ENCODE measurements around the gene REM2.

DNA sequence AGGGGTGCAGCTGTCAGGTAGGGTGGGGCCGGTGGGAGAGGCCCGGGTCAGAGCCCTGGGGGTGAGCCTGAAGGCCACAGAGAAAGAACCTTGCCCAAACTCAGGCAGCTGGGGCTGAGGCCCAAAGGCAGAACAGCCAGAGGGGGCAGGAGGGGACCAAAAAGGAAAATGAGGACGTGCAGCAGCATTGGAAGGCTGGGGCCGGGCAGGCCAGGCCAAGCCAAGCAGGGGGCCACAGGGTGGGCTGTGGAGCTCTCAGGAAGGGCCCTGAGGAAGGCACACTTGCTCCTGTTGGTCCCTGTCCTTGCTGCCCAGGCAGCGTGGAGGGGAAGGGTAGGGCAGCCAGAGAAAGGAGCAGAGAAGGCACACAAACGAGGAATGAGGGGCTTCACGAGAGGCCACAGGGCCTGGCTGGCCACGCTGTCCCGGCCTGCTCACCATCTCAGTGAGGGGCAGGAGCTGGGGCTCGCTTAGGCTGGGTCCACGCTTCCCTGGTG is 36.2 kb upstream of the REM2 start:
- TF ChIP-seq CTCF (conservative IDR thresholded peaks at IDR 0.05; ENCODE audit: low read length): no peak
- TF ChIP-seq EZH2phosphoT487 (IDR thresholded peaks at IDR 0.05; ENCODE audit: borderline replicate concordance): no peak

Data from Loucy (cell line).